Measurements from ENCODE around the gene COL2A1.

COL2A1 gene

DNA sequence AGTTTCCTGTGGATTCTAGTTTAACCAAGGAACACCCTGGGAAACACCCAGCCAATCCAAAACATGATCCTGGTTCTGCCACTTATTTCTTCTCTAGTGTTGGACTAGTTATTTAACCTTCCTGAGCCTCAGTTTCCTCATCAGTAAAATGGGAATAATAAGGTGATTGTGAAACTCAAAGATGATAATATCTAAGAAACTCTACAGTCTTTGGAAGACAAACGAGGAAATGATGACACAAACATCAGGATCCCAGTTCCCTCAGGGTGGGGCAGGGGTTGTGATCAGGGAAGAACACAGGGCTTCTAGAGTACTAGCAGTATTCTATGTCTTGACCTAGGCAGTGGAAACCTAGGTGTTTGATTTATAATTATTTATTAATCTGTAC, 58.9 kb downstream of the COL2A1 start:
- Histone ChIP-seq H3K36me3 (ENCODE audit: low read length) (no peaks in the 10 kb centered on the region), H3K4me2 (ENCODE audit: low read depth, low read length, poor library complexity, severe bottlenecking) (no peak overlapping the region), H3K79me2 (ENCODE audit: insufficient read depth, low read length) (no peaks in the 10 kb centered on the region), H3K27me3 (ENCODE audit: low read length) (no peaks in the 10 kb centered on the region; the same call in 1 of the 2 replicates), H3K9ac (ENCODE audit: low read length) (no peak overlapping the region), H3F3A (ENCODE audit: insufficient read depth) (no peaks in the 10 kb centered on the region), H2AFZ (ENCODE audit: low read depth, low read length, severe bottlenecking) (no peak overlapping the region), H4K20me1 (ENCODE audit: low read depth, low read length) (no peaks in the 10 kb centered on the region), H3K9me3 (ENCODE audit: insufficient read depth, low read length) (no peaks in the 10 kb centered on the region), H3K4me3 (ENCODE audit: insufficient read depth, low read length, poor library complexity, severe bottlenecking) (no peak overlapping the region), H3K9me2 (replicated peaks; ENCODE audit: insufficient read depth, low read length) (no peaks in the 10 kb centered on the region), H3K27ac (ENCODE audit: low read depth, low read length) (no peak overlapping the region)
- no peak for TF ChIP-seq EZH2phosphoT487 (conservative IDR thresholded peaks at IDR 0.05; ENCODE audit: low read length)
- TF ChIP-seq, protein P1, sequence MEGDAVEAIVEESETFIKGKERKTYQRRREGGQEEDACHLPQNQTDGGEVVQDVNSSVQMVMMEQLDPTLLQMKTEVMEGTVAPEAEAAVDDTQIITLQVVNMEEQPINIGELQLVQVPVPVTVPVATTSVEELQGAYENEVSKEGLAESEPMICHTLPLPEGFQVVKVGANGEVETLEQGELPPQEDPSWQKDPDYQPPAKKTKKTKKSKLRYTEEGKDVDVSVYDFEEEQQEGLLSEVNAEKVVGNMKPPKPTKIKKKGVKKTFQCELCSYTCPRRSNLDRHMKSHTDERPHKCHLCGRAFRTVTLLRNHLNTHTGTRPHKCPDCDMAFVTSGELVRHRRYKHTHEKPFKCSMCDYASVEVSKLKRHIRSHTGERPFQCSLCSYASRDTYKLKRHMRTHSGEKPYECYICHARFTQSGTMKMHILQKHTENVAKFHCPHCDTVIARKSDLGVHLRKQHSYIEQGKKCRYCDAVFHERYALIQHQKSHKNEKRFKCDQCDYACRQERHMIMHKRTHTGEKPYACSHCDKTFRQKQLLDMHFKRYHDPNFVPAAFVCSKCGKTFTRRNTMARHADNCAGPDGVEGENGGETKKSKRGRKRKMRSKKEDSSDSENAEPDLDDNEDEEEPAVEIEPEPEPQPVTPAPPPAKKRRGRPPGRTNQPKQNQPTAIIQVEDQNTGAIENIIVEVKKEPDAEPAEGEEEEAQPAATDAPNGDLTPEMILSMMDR (IDR thresholded peaks at IDR 0.05; ENCODE audit: insufficient read depth, low read length, poor library complexity, severe bottlenecking): no peak

DNA sequence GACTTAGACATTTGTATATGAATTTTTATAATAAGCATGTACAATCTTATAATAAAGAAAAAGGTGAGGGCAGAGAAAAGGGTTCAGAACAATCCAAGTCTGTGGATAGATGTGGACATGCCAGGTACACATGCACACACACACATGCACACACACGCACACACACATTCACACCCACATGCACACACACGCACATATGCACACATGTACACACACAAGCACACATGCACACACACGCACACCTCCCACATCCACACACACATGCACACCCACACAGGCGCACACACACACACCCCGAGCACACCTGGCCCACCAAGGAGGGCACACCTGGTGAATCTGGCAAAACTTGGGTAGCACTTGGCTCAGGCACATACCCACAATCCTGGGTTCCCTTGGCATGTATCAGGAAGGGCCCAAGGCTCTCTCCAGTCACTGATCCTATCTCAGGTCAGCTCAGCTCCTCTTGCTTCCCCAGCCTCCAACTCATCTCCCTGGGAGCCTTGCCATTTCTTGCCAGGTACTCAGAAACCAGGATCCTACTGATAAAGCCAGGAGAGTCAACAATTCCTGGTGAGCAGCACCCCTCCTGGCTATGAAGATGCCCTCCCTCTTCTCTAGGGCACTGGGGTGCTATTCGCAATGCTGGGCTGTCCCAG, 59.5 kb downstream of the COL2A1 start:
- Histone ChIP-seq H3K4me3 (ENCODE audit: insufficient read depth, low read length, poor library complexity, severe bottlenecking) (no peak overlapping the region), H3K9me3 (ENCODE audit: insufficient read depth, low read length) (no peaks in the 10 kb centered on the region), H3K9ac (ENCODE audit: low read length) (no peak overlapping the region), H3K4me2 (ENCODE audit: low read depth, low read length, poor library complexity, severe bottlenecking) (no peak overlapping the region), H3K9me2 (replicated peaks; ENCODE audit: insufficient read depth, low read length) (no peaks in the 10 kb centered on the region), H3F3A (ENCODE audit: insufficient read depth) (no peaks in the 10 kb centered on the region), H4K20me1 (ENCODE audit: low read depth, low read length) (no peaks in the 10 kb centered on the region), H3K27ac (ENCODE audit: low read depth, low read length) (no peak overlapping the region), H3K27me3 (ENCODE audit: low read length) (no peaks in the 10 kb centered on the region; the same call in 1 of the 2 replicates), H3K36me3 (ENCODE audit: low read length) (no peaks in the 10 kb centered on the region), H3K79me2 (ENCODE audit: insufficient read depth, low read length) (no peaks in the 10 kb centered on the region), H2AFZ (ENCODE audit: low read depth, low read length, severe bottlenecking) (no peak overlapping the region)
- TF ChIP-seq, protein P1 (IDR thresholded peaks at IDR 0.05; ENCODE audit: insufficient read depth, low read length, poor library complexity, severe bottlenecking): no peak
- TF ChIP-seq EZH2phosphoT487 (conservative IDR thresholded peaks at IDR 0.05; ENCODE audit: low read length): no peak

DNA sequence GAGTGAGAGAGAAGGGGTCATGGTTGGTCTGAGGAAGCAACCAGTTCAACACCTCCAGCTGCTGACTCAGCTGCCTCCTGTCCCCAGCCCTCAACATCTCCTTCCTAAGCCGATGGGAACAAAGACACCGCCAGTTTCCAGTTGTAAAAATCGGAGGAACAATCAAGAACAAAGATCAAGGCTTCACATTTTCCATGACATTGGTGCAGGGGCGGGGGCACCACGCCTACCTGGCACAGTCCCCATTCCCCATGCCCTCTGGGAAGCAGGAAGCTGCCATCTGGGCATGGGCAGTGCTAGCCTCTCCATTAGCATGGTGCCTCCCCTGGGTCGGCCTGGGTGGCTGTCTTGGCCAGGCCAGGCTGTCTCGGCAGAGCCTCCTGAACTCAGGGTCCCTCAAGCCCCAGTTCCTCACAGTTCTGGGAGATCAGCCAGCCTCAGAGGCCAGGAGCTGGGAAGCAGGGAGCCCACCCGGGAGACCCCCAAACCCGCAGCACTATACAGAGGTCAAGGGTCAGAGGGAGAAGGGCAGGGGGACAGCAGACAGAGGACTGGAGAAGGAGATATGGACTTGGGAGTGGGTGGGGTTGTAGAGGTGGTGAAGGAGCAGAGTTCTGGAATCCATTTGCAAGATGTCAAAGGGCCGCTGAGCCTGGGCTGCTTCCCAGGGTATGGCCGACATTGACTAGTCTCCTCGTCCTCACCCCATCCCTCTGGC, 60.5 kb downstream of the COL2A1 start:
- H3F3A ChIP-seq (ENCODE audit: insufficient read depth): no peaks in the 10 kb centered on the region
- H3K36me3 ChIP-seq (ENCODE audit: low read length): no peaks in the 10 kb centered on the region
- no peaks in the 10 kb centered on the region for H3K9me2 ChIP-seq (replicated peaks; ENCODE audit: insufficient read depth, low read length)
- H3K79me2 ChIP-seq (ENCODE audit: insufficient read depth, low read length): no peaks in the 10 kb centered on the region
- H3K4me3 ChIP-seq (ENCODE audit: insufficient read depth, low read length, poor library complexity, severe bottlenecking): no peak overlapping the region
- TF ChIP-seq, protein P1 (IDR thresholded peaks at IDR 0.05; ENCODE audit: insufficient read depth, low read length, poor library complexity, severe bottlenecking): no peak
- TF ChIP-seq EZH2phosphoT487 (conservative IDR thresholded peaks at IDR 0.05; ENCODE audit: low read length): no peak
- no peaks in the 10 kb centered on the region for H4K20me1 ChIP-seq (ENCODE audit: low read depth, low read length)
- H3K9ac ChIP-seq (ENCODE audit: low read length): no peak overlapping the region
- H2AFZ ChIP-seq (ENCODE audit: low read depth, low read length, severe bottlenecking): no peak overlapping the region
- H3K9me3 ChIP-seq (ENCODE audit: insufficient read depth, low read length): no peaks in the 10 kb centered on the region
- H3K27ac ChIP-seq (ENCODE audit: low read depth, low read length): no peak overlapping the region
- H3K27me3 ChIP-seq (ENCODE audit: low read length): no peaks in the 10 kb centered on the region; the same call in 1 of the 2 replicates
- no peak overlapping the region for H3K4me2 ChIP-seq (ENCODE audit: low read depth, low read length, poor library complexity, severe bottlenecking)
